DLD1 (cell line): Measurements from ENCODE around the gene CD180.

Experiments used
- in situ Hi-C: cut with HindIII; loops from 2 replicates; pipeline ENCODE4 v1.10.0; 2017; ENCODE audit warnings: low sequenced_read_pairs

Gene CD180

GRCh38 chr5:67163863-67164595 lies 32.6 kb downstream of the CD180 start:
- in situ Hi-C loops: loop anchor here (5.0 to 25.0 kb wide), 2 partner anchors 43 to 1098 kb away; no protein-coding TSS in a partner anchor

GRCh38 chr5:67163231-67163756 lies 33.3 kb downstream of the CD180 start:
- in situ Hi-C loops: loop anchor here (5.0 to 25.0 kb wide), 2 partner anchors 44 to 1099 kb away; no protein-coding TSS in a partner anchor

GRCh38 chr5:67161767-67162166 lies 34.8 kb downstream of the CD180 start:
- in situ Hi-C loops: loop anchor here (5.0 to 25.0 kb wide), 2 partner anchors 46 to 1101 kb away; no protein-coding TSS in a partner anchor

GRCh38 chr5:67160985-67161384 lies 35.6 kb downstream of the CD180 start:
- in situ Hi-C loops: loop anchor here (5.0 to 25.0 kb wide), 2 partner anchors 46 to 1101 kb away; no protein-coding TSS in a partner anchor

GRCh38 chr5:67160272-67160671 lies 36.3 kb downstream of the CD180 start:
- in situ Hi-C loops: loop anchor here (5.0 to 25.0 kb wide), 2 partner anchors 47 to 1102 kb away; no protein-coding TSS in a partner anchor

GRCh38 chr5:67156976-67157583 lies 39.5 kb downstream of the CD180 start:
- in situ Hi-C loops: loop anchor here (25.0 kb wide), 1 partner anchor 1105 kb away; no protein-coding TSS in a partner anchor

- in situ Hi-C loops: loop anchor here (25.0 kb wide), 1 partner anchor 1108 kb away; no protein-coding TSS in a partner anchor
These were observed 41.9 kb downstream of the CD180 start for GRCh38 chr5:67154556-67155206.

GRCh38 chr5:67153292-67153691 lies 43.3 kb downstream of the CD180 start:
- in situ Hi-C loops: loop anchor here (25.0 kb wide), 1 partner anchor 1109 kb away; no protein-coding TSS in a partner anchor

GRCh38 chr5:67152400-67152799 lies 44.2 kb downstream of the CD180 start:
- in situ Hi-C loops: loop anchor here (25.0 kb wide), 1 partner anchor 1110 kb away; no protein-coding TSS in a partner anchor

GRCh38 chr5:67149951-67150523 lies 46.6 kb downstream of the CD180 start:
- in situ Hi-C loops: loop anchor here (25.0 kb wide), 1 partner anchor 1112 kb away; no protein-coding TSS in a partner anchor

- in situ Hi-C loops: no loop called here
These were observed 47.3 kb downstream of the CD180 start for GRCh38 chr5:67149057-67149950.

- in situ Hi-C loops: no loop called here
These were observed 48.8 kb downstream of the CD180 start for GRCh38 chr5:67147760-67148159.

- in situ Hi-C loops: no loop called here
These were observed 49.6 kb downstream of the CD180 start for GRCh38 chr5:67146981-67147380.

- in situ Hi-C loops: no loop called here
These were observed 50.0 kb downstream of the CD180 start for GRCh38 chr5:67146574-67146973.

GRCh38 chr5:67144183-67144639 lies 52.4 kb downstream of the CD180 start:
- in situ Hi-C loops: no loop called here

- in situ Hi-C loops: no loop called here
These were observed 53.0 kb downstream of the CD180 start for GRCh38 chr5:67143549-67143948.

- in situ Hi-C loops: no loop called here
These were observed 53.8 kb downstream of the CD180 start for GRCh38 chr5:67142816-67143215.

- in situ Hi-C loops: no loop called here
These were observed 55.0 kb downstream of the CD180 start for GRCh38 chr5:67141644-67142043.

- in situ Hi-C loops: no loop called here
These were observed 56.2 kb downstream of the CD180 start for GRCh38 chr5:67140413-67140812.
